SIG-M5 treated with dmso at 0.1 percent for 504 hours (cell line): ENCODE data around the gene BLOC1S2.
"Not testable (repeated sequence)": the region's sequence is repeated elsewhere in the genome, so short reads cannot be mapped to it uniquely, and the experiment has no call there.

ENCODE experiments used
- DNase-seq: peaks from one replicate; lab custom pipeline; 2025; ENCODE audit not compliant: unreplicated experiment; lab: John Stamatoyannopoulos, UW

Gene BLOC1S2

GRCh38 chr10:100291356-100291755, 4.9 kb upstream of the BLOC1S2 start:
- peak; percentile 72 for DNase-seq

GRCh38 chr10:100289641-100290040, 3.2 kb upstream of the BLOC1S2 start:
- no peak for DNase-seq

DNA sequence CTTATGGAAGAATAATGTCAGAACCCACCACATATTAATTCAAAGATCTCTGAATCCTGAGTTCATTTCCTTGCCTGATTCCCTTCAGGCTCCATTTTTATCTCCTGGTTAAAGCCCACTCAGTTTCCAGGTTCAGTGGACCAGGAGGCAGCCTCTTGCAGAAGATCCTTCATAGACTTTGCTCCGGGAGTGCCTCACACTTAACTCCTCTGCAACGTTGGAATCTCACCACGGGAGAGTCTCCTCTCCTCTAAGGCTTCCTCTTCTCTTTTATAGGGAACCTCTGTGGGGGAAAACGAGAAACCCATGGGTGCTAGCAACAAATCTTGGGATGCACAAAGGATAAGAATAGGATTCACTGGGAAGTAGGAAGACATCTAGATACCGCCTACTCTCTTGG, 1.7 kb upstream of the BLOC1S2 start:
- no peak for DNase-seq

- no peak for DNase-seq
These were observed 1.3 kb upstream of the BLOC1S2 start for GRCh38 chr10:100287756-100288155.

GRCh38 chr10:100285326-100285725, 1.2 kb downstream of the BLOC1S2 start:
- DNase-seq, result not testable (repeated sequence)

DNA sequence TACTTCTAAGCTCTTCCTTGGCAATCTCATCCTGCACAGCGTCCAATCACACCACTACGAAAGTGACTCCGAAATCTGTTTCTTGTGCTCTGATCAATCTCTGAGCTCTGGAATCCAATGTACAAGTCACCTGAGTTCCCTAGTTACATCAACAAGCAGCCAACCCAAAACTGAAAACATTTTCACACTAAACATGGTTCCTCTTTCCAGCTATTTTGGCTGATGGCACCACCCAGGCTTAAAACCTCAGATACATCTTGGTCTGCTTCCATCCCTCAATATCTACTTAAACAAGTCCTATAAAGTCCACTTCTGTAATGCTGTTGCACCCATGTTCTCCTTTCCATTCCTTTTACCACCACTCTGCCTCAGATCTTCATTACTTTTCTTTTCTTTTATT, 3.6 kb downstream of the BLOC1S2 start:
- peak; percentile 21 for DNase-seq

GRCh38 chr10:100276971-100277370, 9.5 kb downstream of the BLOC1S2 start:
- not testable (repeated sequence) for DNase-seq

GRCh38 chr10:100267239-100268104, 19.0 kb downstream of the BLOC1S2 start, which contains the start of gene CWF19L1:
Gene CWF19L1, minus strand, starts transcription at chr10:100267638. Its CDS starts 45 bp downstream, at chr10:100267593.
- peak; percentile 82 for DNase-seq

- no peak for DNase-seq
These were observed 20.5 kb downstream of the BLOC1S2 start for GRCh38 chr10:100265821-100266485.

- no peak for DNase-seq
These were observed 32.3 kb downstream of the BLOC1S2 start for GRCh38 chr10:100254191-100254590.

GRCh38 chr10:100253041-100253440, 33.4 kb downstream of the BLOC1S2 start:
- DNase-seq, result no peak

- no peak for DNase-seq
These were observed 37.7 kb downstream of the BLOC1S2 start for GRCh38 chr10:100248820-100249219.

- no peak for DNase-seq
These were observed 40.8 kb downstream of the BLOC1S2 start for GRCh38 chr10:100245484-100246220.

GRCh38 chr10:100239851-100240250, 46.6 kb downstream of the BLOC1S2 start:
- no peak for DNase-seq

DNA sequence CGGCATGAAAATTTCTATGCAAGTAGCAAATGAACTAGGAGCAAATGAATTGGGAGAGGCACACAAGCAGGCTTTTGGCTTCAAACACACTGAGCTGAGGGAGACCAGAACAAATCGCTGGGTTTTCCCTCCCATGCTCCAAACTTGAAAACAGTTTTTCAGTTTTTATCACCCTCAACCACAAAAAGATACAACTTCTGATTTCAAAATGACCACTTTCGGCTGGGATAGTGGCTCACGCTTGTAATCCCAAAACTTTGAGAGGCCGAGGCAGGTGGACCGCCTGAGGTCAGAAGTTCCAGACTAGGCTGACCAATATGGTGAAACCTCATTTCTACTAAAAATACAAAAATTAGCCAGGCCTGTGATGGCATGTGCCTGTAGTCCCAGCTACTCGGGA, 48.1 kb downstream of the BLOC1S2 start:
- no peak for DNase-seq

DNA sequence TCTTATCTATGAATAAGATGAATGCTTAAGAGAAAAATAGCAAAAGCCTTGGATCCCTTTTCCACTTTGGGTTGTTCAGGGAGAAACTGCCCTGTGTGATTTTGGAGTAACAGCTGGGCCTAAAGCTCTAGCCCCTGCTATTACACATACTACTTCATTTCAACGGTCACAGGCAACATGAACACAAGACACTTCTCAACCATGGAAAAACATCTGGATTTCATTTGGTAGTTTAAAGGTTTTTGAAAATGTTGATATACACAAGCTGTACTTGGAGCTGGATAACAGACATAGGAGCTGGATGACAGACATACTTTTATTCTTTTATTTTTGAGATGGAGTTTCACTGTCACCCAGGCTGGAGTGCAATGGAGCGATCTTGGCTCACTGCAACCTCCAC, 54.4 kb downstream of the BLOC1S2 start:
- DNase-seq, result no peak

DNA sequence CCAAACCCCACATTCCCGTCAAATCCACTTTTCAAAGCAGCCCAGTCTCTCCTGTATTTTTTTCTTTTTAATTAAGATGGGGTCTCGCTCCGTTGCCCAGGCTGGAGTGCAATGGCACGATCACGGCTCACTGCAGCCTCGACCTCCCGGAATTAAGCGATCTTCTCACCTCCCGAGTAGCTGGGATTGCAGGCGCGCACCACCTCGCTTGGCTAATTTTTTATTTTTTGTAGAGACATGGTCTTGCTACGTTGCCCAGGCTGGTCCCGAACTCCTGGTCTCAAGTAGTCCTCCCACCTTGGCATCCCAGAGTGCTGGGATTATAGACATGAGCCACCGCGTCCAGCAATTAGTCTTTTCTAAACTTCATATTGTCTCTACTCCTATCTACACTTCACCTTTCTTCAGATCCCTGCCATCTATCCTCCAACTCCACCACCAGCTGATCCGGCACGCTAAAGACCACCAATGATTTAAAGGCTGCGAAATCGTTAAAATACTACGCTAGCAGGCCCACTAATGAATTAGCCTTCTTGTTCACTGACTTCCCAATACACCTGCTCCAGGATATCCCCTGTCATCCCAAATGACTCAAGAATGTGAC, 56.6 kb downstream of the BLOC1S2 start:
- DNase-seq, result no peak

DNA sequence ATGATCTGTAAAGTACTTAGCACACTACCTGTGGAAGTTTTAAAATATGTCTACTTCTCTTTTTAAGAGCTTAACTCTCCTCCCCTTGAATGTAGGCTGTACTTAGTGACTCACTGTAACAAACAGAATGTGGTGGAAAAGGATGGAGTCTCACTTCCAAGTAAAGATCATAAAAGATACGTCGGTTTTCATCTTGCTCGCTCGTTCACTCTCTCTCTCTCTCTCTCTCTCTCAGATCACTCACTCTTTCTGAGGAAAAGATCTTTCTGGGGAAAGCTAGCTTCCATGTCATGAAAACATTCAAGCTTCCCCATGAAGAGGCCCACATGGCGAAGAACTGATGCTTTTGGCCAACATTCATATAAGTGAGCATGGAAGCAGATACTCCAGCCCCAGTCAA, 62.6 kb downstream of the BLOC1S2 start:
- no peak for DNase-seq
